ENCODE data around the gene DDX11.
A peak's percentile ranks its signal among the peaks of the same experiment; 100 is the strongest.
"Not testable (repeated sequence)": the region's sequence is repeated elsewhere in the genome, so short reads cannot be mapped to it uniquely, and the experiment has no call there.

Gene DDX11

GRCh38 chr12:31100503-31101208, 27.0 kb downstream of the DDX11 start:
- not testable (repeated sequence) for DNase-seq

- DNase-seq = not testable (repeated sequence)
Measured at GRCh38 chr12:31102125-31102524, 28.5 kb downstream of the DDX11 start.

GRCh38 chr12:31102596-31102995, 28.9 kb downstream of the DDX11 start:
- DNase-seq = not testable (repeated sequence)

- not testable (repeated sequence) for DNase-seq
Measured at GRCh38 chr12:31103561-31103975, 29.9 kb downstream of the DDX11 start.

- DNase-seq = not testable (repeated sequence)
Measured at GRCh38 chr12:31104220-31104619, 30.6 kb downstream of the DDX11 start.

- DNase-seq = not testable (repeated sequence)
Measured at GRCh38 chr12:31104773-31105172, 31.1 kb downstream of the DDX11 start.

GRCh38 chr12:31105668-31106067, 32.0 kb downstream of the DDX11 start:
- DNase-seq = no peak

- no peak for DNase-seq
Measured at GRCh38 chr12:31106101-31106803, 32.6 kb downstream of the DDX11 start.

- not testable (repeated sequence) for DNase-seq
Measured at GRCh38 chr12:31109773-31110172, 36.1 kb downstream of the DDX11 start.

GRCh38 chr12:31110263-31110662, 36.6 kb downstream of the DDX11 start:
- not testable (repeated sequence) for DNase-seq

- DNase-seq = not testable (repeated sequence)
Measured at GRCh38 chr12:31115092-31115601, 41.5 kb downstream of the DDX11 start.

GRCh38 chr12:31116846-31117202, 43.2 kb downstream of the DDX11 start:
- not testable (repeated sequence) for DNase-seq

- peak; percentile 63 to 71 for DNase-seq
Measured at GRCh38 chr12:31117203-31118011, 43.7 kb downstream of the DDX11 start.

- DNase-seq = no peak
Measured at GRCh38 chr12:31118347-31119191, 44.9 kb downstream of the DDX11 start.

- DNase-seq = no peak
Measured at GRCh38 chr12:31119192-31119802, 45.6 kb downstream of the DDX11 start.

- no peak for DNase-seq
Measured at GRCh38 chr12:31119803-31120211, 46.1 kb downstream of the DDX11 start.

GRCh38 chr12:31120392-31121008, 46.8 kb downstream of the DDX11 start:
- DNase-seq = no peak

- not testable (repeated sequence) for DNase-seq
Measured at GRCh38 chr12:31121022-31121728, 47.5 kb downstream of the DDX11 start.

GRCh38 chr12:31122481-31122880, 48.8 kb downstream of the DDX11 start:
- DNase-seq = no peak

GRCh38 chr12:31124158-31124557, 50.5 kb downstream of the DDX11 start:
- DNase-seq = not testable (repeated sequence)

GRCh38 chr12:31125171-31125570, 51.5 kb downstream of the DDX11 start:
- not testable (repeated sequence) for DNase-seq
